Measurements from ENCODE around the gene WDFY4. TPM values are rescaled to one million over a fixed set of nuclear protein-coding genes. Genes with fewer than 3 reads are reported as not detected.

Gene WDFY4
- total RNA-seq, 1 experiment from 2014 or later: not detected

- peaks cover 8 to 9% of the 10 kb centered on the region in 2 experiments; a peak in 3 of 4 replicates for H3K4me1 Mint-ChIP-seq
- Histone ChIP-seq H3K23me2 (ENCODE audit: insufficient read length, low read depth, low read length, poor library complexity, severe bottlenecking) (no peaks in the 10 kb centered on the region), H2AFZ (ENCODE audit: low read length) (no peak overlapping the region), H4K8ac (replicated peaks; ENCODE audit: insufficient read length, low read depth, low read length) (no peak overlapping the region), H4K5ac (ENCODE audit: insufficient read length, low read depth, low read length) (no peak overlapping the region), H3K14ac (ENCODE audit: insufficient read depth, low read length) (no peak overlapping the region), H3K4ac (ENCODE audit: low read depth, low read length) (no peak overlapping the region), H2AK5ac (ENCODE audit: insufficient read length, low read length) (no peak overlapping the region), H3K79me1 (ENCODE audit: insufficient read depth, low read depth, low read length, poor library complexity, severe bottlenecking) (no peaks in the 10 kb centered on the region), H3K9me3 (ENCODE audit: control insufficient read depth, low read depth, low read length) (no peaks in the 10 kb centered on the region), H3K4me1 (ENCODE audit: insufficient read depth, low read length) (no peaks in the 10 kb centered on the region), H2BK5ac (ENCODE audit: insufficient read length, low read length) (no peak overlapping the region), H2BK15ac (ENCODE audit: low read depth, low read length) (no peak overlapping the region), H4K91ac (ENCODE audit: insufficient read length, low read depth, low read length) (no peak overlapping the region), H4K20me1 (ENCODE audit: control insufficient read depth, insufficient read depth, insufficient read length) (no peaks in the 10 kb centered on the region), H3K9ac (ENCODE audit: extremely low read depth, insufficient read length, low read length) (no peak overlapping the region), H3K23ac (ENCODE audit: insufficient read length, low read depth, low read length) (no peak overlapping the region), H3K56ac (ENCODE audit: insufficient read length, low read depth, low read length) (no peak overlapping the region), H2BK12ac (ENCODE audit: insufficient read length, low read depth, low read length) (no peak overlapping the region), H3K79me2 (ENCODE audit: insufficient read depth, low read length) (no peaks in the 10 kb centered on the region), H2BK120ac (ENCODE audit: low read depth, low read length, poor library complexity, severe bottlenecking) (no peak overlapping the region), H3T11ph (ENCODE audit: low read length) (no peak overlapping the region), H3K27me3 (ENCODE audit: insufficient read depth, low read length) (no peaks in the 10 kb centered on the region), H2BK20ac (ENCODE audit: low read depth, low read length, poor library complexity, severe bottlenecking) (no peak overlapping the region), H3K18ac (ENCODE audit: insufficient read length, low read depth, low read length) (no peak overlapping the region), H3K4me2 (ENCODE audit: insufficient read depth, insufficient read length, low read length) (no peak overlapping the region), H3K27ac (ENCODE audit: insufficient read length, low read depth, low read length) (no peak overlapping the region)
- H3K4me3 Mint-ChIP-seq: no peak overlapping the region
- no CpG with 5 or more reads among the region's 4 CpGs for WGBS (ENCODE audit: extremely low coverage, insufficient read length, low lambda C conversion rate)
- no peaks in the 10 kb centered on the region; a peak in 1 of 5 replicates for H3K9me3 Mint-ChIP-seq
- no peak for TF ChIP-seq CTCF (conservative IDR thresholded peaks at IDR 0.05)
- H3K27me3 Mint-ChIP-seq (ENCODE audit: low read depth): peaks cover 2% of the 10 kb centered on the region
- no peak for DNase-seq
- H3K36me3 Mint-ChIP-seq (ENCODE audit: insufficient read depth in 1 of 3, low read depth in 3 of 3): no peaks in the 10 kb centered on the region
- H3K27ac Mint-ChIP-seq: no peak overlapping the region
These were observed 223.1 kb downstream of the WDFY4 start for GRCh38 chr10:48907730-48908129.

Measured in H9 (cell line).